Tibial nerve (tissue), 4 donors: ENCODE data around the gene MAPK13. TPM values are rescaled to one million over a fixed set of nuclear protein-coding genes. Genes with fewer than 3 reads are reported as not detected.

Experiments
- DNase-seq, 2 donors: peaks; one replicate each; pipeline ENCODE4 v3.0.0-alpha.2; 2019; ENCODE audit warnings: low spot score in 2 of 2
- H3K27ac ChIP-seq, 4 donors: fragments of 200-600 bp; sonication (generic) in 3 of 4; one replicate each; pipeline ENCODE4 v1.5.1; 2017 to 2019; ENCODE audit warnings: mild to moderate bottlenecking in 1 of 4
- H3K27me3 ChIP-seq, 2 donors: fragments of 200-600 bp; sonication (generic) in 1 of 2; one replicate each; pipeline versions ENCODE4 v1.5.1 to v1.6.0; 2017 to 2019
- H3K36me3 ChIP-seq, 3 donors: fragments of 200-600 bp; sonication (generic); one replicate each; pipeline ENCODE4 v1.5.1; 2018 to 2019
- H3K4me1 ChIP-seq, 4 donors: fragments of 200-600 bp; sonication (generic) in 3 of 4; one replicate each; pipeline ENCODE4 v1.5.1; 2017 to 2019
- H3K4me3 ChIP-seq, 4 donors: fragments of 200-600 bp; sonication (generic) in 3 of 4; one replicate each; pipeline ENCODE4 v1.5.1; 2017 to 2019; ENCODE audit warnings: mild to moderate bottlenecking in 1 of 4, moderate library complexity in 1 of 4
- H3K9me3 ChIP-seq, 4 donors: fragments of 200-600 bp; sonication (generic) in 3 of 4; one replicate each; pipeline ENCODE4 v1.5.1; 2017 to 2019
- CTCF ChIP-seq, 5 experiments: fragments of 200-600 bp in 3 of 5; fragments of 450-650 bp in 2 of 5; sonication (generic) in 3 of 5; IDR thresholded peaks; one replicate each; pipeline ENCODE4 v1.5.1; 2016 to 2019; ENCODE audit warnings: antibody characterized with exemption in 5 of 5, mild to moderate bottlenecking in 3 of 5, moderate library complexity in 2 of 5
- EP300 ChIP-seq, 2 donors: sonication (generic); formaldehyde crosslinking; IDR thresholded peaks; one replicate each; pipeline ENCODE4 v1.6.1; 2017; ENCODE audit warnings: antibody characterized with exemption in 2 of 2, mild to moderate bottlenecking in 1 of 2
- POLR2A ChIP-seq, 2 donors: fragments of 450-650 bp; IDR thresholded peaks; one replicate each; pipeline ENCODE4 v1.6.1; 2017; ENCODE audit warnings: antibody characterized with exemption in 2 of 2, mild to moderate bottlenecking in 2 of 2, moderate library complexity in 2 of 2
- WGBS, 2 donors: methylation state at CpG; one replicate each; pipeline ENCODE4 v1.1.5; 2018; 5-methylcytosine and 5-hydroxymethylcytosine counted together
- total RNA-seq, 4 donors: library from RNA; depleted of rRNA; stranded (reverse); fragments of >200 nt; gene quantifications; one replicate each; pipeline ENCODE4 v1.1.0, GENCODE V29; 2016

MAPK13 gene
- total RNA-seq, 4 donors from 2014 or later: 2.7 to 11.7 (median 7.2) TPM

- WGBS, 2 donors: 60 to 64% methylated on average over 5 of the region's 5 CpGs
- H3K27me3 ChIP-seq: no peaks in the 10 kb centered on the region
- peaks cover 0 to 49% (median 0%) of the 10 kb centered on the region in 3 donors for H3K36me3 ChIP-seq
- H3K4me1 ChIP-seq: peaks cover 0 to 16% (median 2%) of the 10 kb centered on the region in 4 donors
- no peak for DNase-seq
- H3K4me3 ChIP-seq: no peak overlapping the region
- no peaks in the 10 kb centered on the region for H3K9me3 ChIP-seq
- peak overlapping the region in 1 of 4 donors; percentile 27 for H3K27ac ChIP-seq
- no peak for TF ChIP-seq POLR2A (IDR thresholded peaks at IDR 0.05)
- peak in 1 of 5 experiments; percentile 15 for TF ChIP-seq CTCF (IDR thresholded peaks at IDR 0.05)
These were observed 31.2 kb upstream of the MAPK13 start for GRCh38 chr6:36098920-36099647.

GRCh38 chr6:36099869-36100483 lies 30.3 kb upstream of the MAPK13 start:
- 58 to 60% methylated on average over 6 of the region's 6 CpGs for WGBS, 2 donors
- H3K36me3 ChIP-seq: peaks cover 0 to 58% (median 0%) of the 10 kb centered on the region in 3 donors
- no peak overlapping the region for H3K27ac ChIP-seq

GRCh38 chr6:36101691-36102090 lies 28.6 kb upstream of the MAPK13 start:
- Histone ChIP-seq H3K27ac (no peak overlapping the region), H3K9me3 (no peaks in the 10 kb centered on the region), H3K27me3 (no peaks in the 10 kb centered on the region), H3K4me3 (no peak overlapping the region), H3K4me1 (peaks cover 0 to 11% (median 0%) of the 10 kb centered on the region in 4 donors), H3K36me3 (peaks cover 0 to 49% (median 0%) of the 10 kb centered on the region in 3 donors)
- DNase-seq: no peak
- TF ChIP-seq POLR2A (IDR thresholded peaks at IDR 0.05) (no peak), CTCF (IDR thresholded peaks at IDR 0.05) (no peak), EP300 (IDR thresholded peaks at IDR 0.05) (no peak)
- 100% methylated on average over 3 of the region's 3 CpGs for WGBS, 2 donors

More at GRCh38 chr6:36099869-36100483, 30.3 kb upstream of the MAPK13 start:
- DNase-seq: no peak
- H3K9me3 ChIP-seq: no peaks in the 10 kb centered on the region
- H3K4me1 ChIP-seq: peaks cover 0 to 16% (median under 1%) of the 10 kb centered on the region in 4 donors
- no peak for TF ChIP-seq POLR2A (IDR thresholded peaks at IDR 0.05)
- no peak for TF ChIP-seq CTCF (IDR thresholded peaks at IDR 0.05)
- no peak for TF ChIP-seq EP300 (IDR thresholded peaks at IDR 0.05)
- no peaks in the 10 kb centered on the region for H3K27me3 ChIP-seq
- no peak overlapping the region for H3K4me3 ChIP-seq

GRCh38 chr6:36102853-36103252 lies 27.5 kb upstream of the MAPK13 start:
- H3K36me3 ChIP-seq: peaks cover 0 to 52% (median 0%) of the 10 kb centered on the region in 3 donors
- WGBS, 2 donors: 45 to 50% methylated on average over 4 of the region's 4 CpGs
- H3K27me3 ChIP-seq: no peaks in the 10 kb centered on the region
- TF ChIP-seq CTCF (IDR thresholded peaks at IDR 0.05): no peak
- no peak for TF ChIP-seq EP300 (IDR thresholded peaks at IDR 0.05)
- no peak for TF ChIP-seq POLR2A (IDR thresholded peaks at IDR 0.05)
- DNase-seq: no peak
- H3K27ac ChIP-seq: no peak overlapping the region
- H3K9me3 ChIP-seq: no peaks in the 10 kb centered on the region
- H3K4me1 ChIP-seq: peaks cover 0 to 11% (median 0%) of the 10 kb centered on the region in 4 donors
- no peak overlapping the region for H3K4me3 ChIP-seq

GRCh38 chr6:36104836-36105235 lies 25.5 kb upstream of the MAPK13 start:
- WGBS, 2 donors: 43 to 45% methylated on average over 2 of the region's 2 CpGs
- H3K9me3 ChIP-seq: no peaks in the 10 kb centered on the region
- peaks cover 0 to 65% (median 0%) of the 10 kb centered on the region in 3 donors for H3K36me3 ChIP-seq
- no peaks in the 10 kb centered on the region for H3K27me3 ChIP-seq
- DNase-seq: no peak
- no peak overlapping the region for H3K4me3 ChIP-seq
- TF ChIP-seq EP300 (IDR thresholded peaks at IDR 0.05): no peak
- TF ChIP-seq CTCF (IDR thresholded peaks at IDR 0.05): no peak
- no peak for TF ChIP-seq POLR2A (IDR thresholded peaks at IDR 0.05)
- no peak overlapping the region for H3K27ac ChIP-seq
- peaks cover 0 to 7% (median 0%) of the 10 kb centered on the region in 4 donors for H3K4me1 ChIP-seq
